HG02623 (cell line): Measurements from ENCODE around the gene TRAF3IP1.
"Not testable (repeated sequence)": the region's sequence is repeated elsewhere in the genome, so short reads cannot be mapped to it uniquely, and the experiment has no call there.

Experiments used
- ATAC-seq: cut with Tn5 transposase; IDR thresholded peaks from one replicate; pipeline ENCODE4 v1.9.1; 2021; ENCODE audit warnings: moderate library complexity; ENCODE audit not compliant: unreplicated experiment

The TRAF3IP1 gene

GRCh38 chr2:238338710-238339394 is 18.5 kb downstream of the TRAF3IP1 start:
- ATAC-seq = no peak

- no peak for ATAC-seq
Observed at GRCh38 chr2:238339395-238339780, 19.1 kb downstream of the TRAF3IP1 start.

- no peak for ATAC-seq
Observed at GRCh38 chr2:238339814-238340213, 19.5 kb downstream of the TRAF3IP1 start.

GRCh38 chr2:238341536-238341935 is 21.2 kb downstream of the TRAF3IP1 start:
- no peak for ATAC-seq

GRCh38 chr2:238344035-238344434 is 23.7 kb downstream of the TRAF3IP1 start:
- no peak for ATAC-seq

GRCh38 chr2:238344517-238344916 is 24.2 kb downstream of the TRAF3IP1 start:
- ATAC-seq = no peak

- ATAC-seq = no peak
Observed at GRCh38 chr2:238345297-238345968, 25.1 kb downstream of the TRAF3IP1 start.

GRCh38 chr2:238346544-238346943 is 26.2 kb downstream of the TRAF3IP1 start:
- ATAC-seq = no peak

GRCh38 chr2:238350150-238350897 is 30.0 kb downstream of the TRAF3IP1 start:
- no peak for ATAC-seq

- no peak for ATAC-seq
Observed at GRCh38 chr2:238351315-238351714, 31.0 kb downstream of the TRAF3IP1 start.

- ATAC-seq = no peak
Observed at GRCh38 chr2:238352361-238352760, 32.0 kb downstream of the TRAF3IP1 start.

GRCh38 chr2:238358769-238359168 is 38.5 kb downstream of the TRAF3IP1 start:
- no peak for ATAC-seq

GRCh38 chr2:238359403-238359802 is 39.1 kb downstream of the TRAF3IP1 start:
- no peak for ATAC-seq

- no peak for ATAC-seq
Observed at GRCh38 chr2:238361877-238362276, 41.6 kb downstream of the TRAF3IP1 start.

- no peak for ATAC-seq
Observed at GRCh38 chr2:238362626-238363025, 42.3 kb downstream of the TRAF3IP1 start.

- no peak for ATAC-seq
Observed at GRCh38 chr2:238369591-238370040, 49.3 kb downstream of the TRAF3IP1 start.

GRCh38 chr2:238370094-238370822 is 49.9 kb downstream of the TRAF3IP1 start:
- ATAC-seq = no peak

- no peak for ATAC-seq
Observed at GRCh38 chr2:238370823-238371372, 50.6 kb downstream of the TRAF3IP1 start.

- not testable (repeated sequence) for ATAC-seq
Observed at GRCh38 chr2:238372277-238372676, 52.0 kb downstream of the TRAF3IP1 start.

- no peak for ATAC-seq
Observed at GRCh38 chr2:238376884-238377391, 56.6 kb downstream of the TRAF3IP1 start.
